Naive thymus-derived CD4-positive, alpha-beta T cell (primary cell): Measurements from ENCODE around the gene TCEAL4. TPM values are rescaled to one million over a fixed set of nuclear protein-coding genes. Genes with fewer than 3 reads are reported as not detected.

Source experiments
- ATAC-seq: fragments of 150-1000 bp; cut with Tn5 transposase; 2 replicates; pipeline ENCODE4 v1.10.0; 2021; ENCODE audit warnings: mild to moderate bottlenecking, moderate library complexity
- CTCF ChIA-PET: fragments of 350-600 bp; sonication (Branson Sonifier 250); formaldehyde crosslinking; loops from one replicate; lab custom pipeline; 2021; ENCODE audit warnings: antibody characterized with exemption; lab: Charles Lee
- POLR2A ChIA-PET: fragments of 350-600 bp; sonication (Branson Sonifier 250); formaldehyde crosslinking; loops from one replicate; lab custom pipeline; 2021; ENCODE audit warnings: antibody characterized with exemption, inconsistent platforms; lab: Charles Lee
- DNase-seq, 9 donors: peaks; one replicate each; pipeline versions ENCODE4 v3.0.0 to v3.0.0-alpha.2; 2020 to 2022; ENCODE audit warnings: mixed read lengths in 1 of 9
- H3K27ac ChIP-seq: one replicate; pipeline ENCODE4 v1.7.0; 2013; ENCODE audit warnings: mild to moderate bottlenecking, low read depth, low read length, moderate library complexity
- H3K27me3 ChIP-seq, 2 donors: one replicate each; pipeline ENCODE4 v1.7.0; 2013; ENCODE audit warnings: low read length in 2 of 2, mild to moderate bottlenecking in 2 of 2, moderate library complexity in 2 of 2; ENCODE audit not compliant: control insufficient read depth in 2 of 2, insufficient read depth in 2 of 2
- H3K36me3 ChIP-seq, 3 experiments: 1 replicate in 2 of 3; 2 replicates in 1 of 3; pipeline ENCODE4 v1.7.0; 2013; ENCODE audit warnings: low read length in 3 of 3, mild to moderate bottlenecking in 3 of 3, moderate library complexity in 1 of 3; ENCODE audit not compliant: insufficient read depth in 3 of 3, control insufficient read depth in 2 of 3
- H3K4me1 ChIP-seq, 2 donors: one replicate each; pipeline ENCODE4 v1.7.0; 2013; ENCODE audit warnings: low read length in 2 of 2, mild to moderate bottlenecking in 2 of 2, moderate library complexity in 1 of 2; ENCODE audit not compliant: control insufficient read depth in 2 of 2, insufficient read depth in 2 of 2
- H3K4me3 ChIP-seq: 2 replicates; pipeline ENCODE4 v1.7.0; 2013; ENCODE audit warnings: mild to moderate bottlenecking, low read length
- H3K9me3 ChIP-seq, 3 experiments: 1 replicate in 2 of 3; 2 replicates in 1 of 3; pipeline ENCODE4 v1.7.0; 2013; ENCODE audit warnings: low read length in 3 of 3; ENCODE audit not compliant: control insufficient read depth in 2 of 3
- H3K27ac Mint-ChIP-seq, 9 donors: one replicate each; pipeline ENCODE4 v1.8.0; 2020 to 2022; ENCODE audit warnings: mixed read lengths in 9 of 9, mild to moderate bottlenecking in 8 of 9, moderate library complexity in 5 of 9, inconsistent platforms in 2 of 9
- H3K27me3 Mint-ChIP-seq, 5 donors: one replicate each; pipeline ENCODE4 v1.8.0; 2021 to 2022; ENCODE audit warnings: mixed read lengths in 5 of 5, mild to moderate bottlenecking in 1 of 5
- H3K36me3 Mint-ChIP-seq, 5 donors: one replicate each; pipeline ENCODE4 v1.8.0; 2020 to 2022; ENCODE audit warnings: mixed read lengths in 5 of 5, mild to moderate bottlenecking in 3 of 5, inconsistent platforms in 1 of 5
- H3K4me1 Mint-ChIP-seq, 7 donors: one replicate each; pipeline ENCODE4 v1.8.0; 2020 to 2022; ENCODE audit warnings: mixed read lengths in 7 of 7, mild to moderate bottlenecking in 3 of 7, inconsistent platforms in 1 of 7
- H3K4me3 Mint-ChIP-seq, 10 donors: one replicate each; pipeline ENCODE4 v1.8.0; 2020 to 2022; ENCODE audit warnings: mild to moderate bottlenecking in 10 of 10, mixed read lengths in 10 of 10, moderate library complexity in 6 of 10, inconsistent platforms in 2 of 10
- H3K9me3 Mint-ChIP-seq, 11 donors: one replicate each; pipeline ENCODE4 v1.8.0; 2020 to 2022; ENCODE audit warnings: mixed read lengths in 11 of 11, mild to moderate bottlenecking in 4 of 11, inconsistent platforms in 1 of 11, moderate library complexity in 1 of 11
- intact Hi-C, 2 donors: fragments of 100-400 bp; cut with micrococcal nuclease; formaldehyde crosslinking; loops; one replicate each; pipeline ENCODE4 v1.15.1; 2023
- polyA plus RNA-seq, 2 donors: library from polyadenylated mRNA; unstranded; fragments of 300-500 nt; fragmentation: Illumina TruSeq; gene quantifications; one replicate each; pipeline ENCODE4 v1.2.3, GENCODE V29; 2021
- total RNA-seq, 6 experiments: library from RNA in 5 of 6; stranded (reverse) in 5 of 6; gene quantifications; 1 replicate in 5 of 6; 2 replicates in 1 of 6; pipeline ENCODE4 v1.2.3 and lab custom pipeline; 2021 to 2026

Gene TCEAL4
- total and polyA plus RNA-seq, 7 experiments from 2014 or later, result 1.8 to 15.1 (median 9.3) TPM

- POLR2A ChIA-PET, result no interaction called here
- H3K36me3 Mint-ChIP-seq, result no peaks in the 10 kb centered on the region
- intact Hi-C loops, result no loop called here
Observed at GRCh38 chrX:103560256-103560655, 25.1 kb upstream of the TCEAL4 start.

GRCh38 chrX:103562801-103563200 lies 22.5 kb upstream of the TCEAL4 start:
- no peak overlapping the region for H3K27ac Mint-ChIP-seq

More at GRCh38 chrX:103560256-103560655, 25.1 kb upstream of the TCEAL4 start:
- Histone ChIP-seq H3K27me3 (no peaks in the 10 kb centered on the region), H3K4me1 (no peaks in the 10 kb centered on the region), H3K27ac (no peak overlapping the region), H3K36me3 (no peaks in the 10 kb centered on the region), H3K9me3 (no peaks in the 10 kb centered on the region), H3K4me3 (no peak overlapping the region)
- peaks cover 0 to 9% (median 4%) of the 10 kb centered on the region in 5 donors for H3K27me3 Mint-ChIP-seq
- H3K4me1 Mint-ChIP-seq, result no peaks in the 10 kb centered on the region
- CTCF ChIA-PET, result no interaction called here
- H3K9me3 Mint-ChIP-seq, result no peaks in the 10 kb centered on the region
- H3K4me3 Mint-ChIP-seq, result no peak overlapping the region
- no peak for ATAC-seq
- no peak for DNase-seq
- no peak overlapping the region for H3K27ac Mint-ChIP-seq

GRCh38 chrX:103565197-103565596 lies 20.1 kb upstream of the TCEAL4 start:
- Mint-ChIP-seq H3K4me3 (no peak overlapping the region), H3K9me3 (no peaks in the 10 kb centered on the region), H3K4me1 (no peaks in the 10 kb centered on the region), H3K27ac (no peak overlapping the region), H3K27me3 (peaks cover 0 to 9% (median 4%) of the 10 kb centered on the region in 5 donors), H3K36me3 (no peaks in the 10 kb centered on the region)
- no peaks in the 10 kb centered on the region for H3K9me3 ChIP-seq
- H3K4me3 ChIP-seq, result no peak overlapping the region
- ChIA-PET POLR2A (no interaction called here), CTCF (no interaction called here)
- H3K36me3 ChIP-seq, result no peaks in the 10 kb centered on the region
- no peak for DNase-seq
- no peak overlapping the region for H3K27ac ChIP-seq
- no peaks in the 10 kb centered on the region for H3K4me1 ChIP-seq
- intact Hi-C loops, result no loop called here
- no peak for ATAC-seq
- no peaks in the 10 kb centered on the region for H3K27me3 ChIP-seq

More at GRCh38 chrX:103562801-103563200, 22.5 kb upstream of the TCEAL4 start:
- Histone ChIP-seq H3K36me3 (no peaks in the 10 kb centered on the region), H3K4me3 (no peak overlapping the region), H3K27ac (no peak overlapping the region), H3K9me3 (no peaks in the 10 kb centered on the region), H3K4me1 (no peaks in the 10 kb centered on the region), H3K27me3 (no peaks in the 10 kb centered on the region)
- ATAC-seq (no peak), DNase-seq (no peak)
- Mint-ChIP-seq H3K9me3 (no peaks in the 10 kb centered on the region), H3K27me3 (peaks cover 0 to 9% (median 4%) of the 10 kb centered on the region in 5 donors), H3K4me1 (no peaks in the 10 kb centered on the region), H3K36me3 (no peaks in the 10 kb centered on the region), H3K4me3 (no peak overlapping the region)
- ChIA-PET CTCF (interaction anchor here (0.5 kb wide), 1 partner anchor 628 kb away, joined by 3 read pairs; no protein-coding TSS in a partner anchor), POLR2A (no interaction called here)
- intact Hi-C loops, result no loop called here

GRCh38 chrX:103565752-103566151 lies 19.6 kb upstream of the TCEAL4 start:
- H3K27ac ChIP-seq, result no peak overlapping the region
- Mint-ChIP-seq H3K9me3 (no peaks in the 10 kb centered on the region), H3K27me3 (peaks cover 0 to 9% (median 4%) of the 10 kb centered on the region in 5 donors), H3K27ac (no peak overlapping the region), H3K4me3 (no peak overlapping the region), H3K36me3 (no peaks in the 10 kb centered on the region), H3K4me1 (no peaks in the 10 kb centered on the region)
- no peak overlapping the region for H3K4me3 ChIP-seq
- H3K27me3 ChIP-seq, result no peaks in the 10 kb centered on the region
- intact Hi-C loops, result no loop called here
- POLR2A ChIA-PET, result no interaction called here
- H3K4me1 ChIP-seq, result no peaks in the 10 kb centered on the region
- DNase-seq (no peak), ATAC-seq (no peak)
- H3K36me3 ChIP-seq, result no peaks in the 10 kb centered on the region
- CTCF ChIA-PET, result no interaction called here
- H3K9me3 ChIP-seq, result no peaks in the 10 kb centered on the region

- ChIA-PET CTCF (no interaction called here), POLR2A (no interaction called here)
- Mint-ChIP-seq H3K4me1 (no peaks in the 10 kb centered on the region), H3K27me3 (peaks cover 0 to 11% (median 0%) of the 10 kb centered on the region in 5 donors), H3K9me3 (no peaks in the 10 kb centered on the region), H3K27ac (no peak overlapping the region), H3K4me3 (no peak overlapping the region), H3K36me3 (no peaks in the 10 kb centered on the region)
- H3K27me3 ChIP-seq, result no peaks in the 10 kb centered on the region
- ATAC-seq (no peak), DNase-seq (no peak)
- intact Hi-C loops, result no loop called here
- H3K4me1 ChIP-seq, result no peaks in the 10 kb centered on the region
- no peak overlapping the region for H3K27ac ChIP-seq
- no peak overlapping the region for H3K4me3 ChIP-seq
- H3K9me3 ChIP-seq, result no peaks in the 10 kb centered on the region
- no peaks in the 10 kb centered on the region for H3K36me3 ChIP-seq
Observed at GRCh38 chrX:103571121-103571520, 14.2 kb upstream of the TCEAL4 start.

GRCh38 chrX:103571726-103572125 lies 13.6 kb upstream of the TCEAL4 start:
- Histone ChIP-seq H3K27me3 (no peaks in the 10 kb centered on the region), H3K4me3 (no peak overlapping the region), H3K27ac (no peak overlapping the region), H3K36me3 (no peaks in the 10 kb centered on the region), H3K9me3 (no peaks in the 10 kb centered on the region), H3K4me1 (no peaks in the 10 kb centered on the region)
- H3K27me3 Mint-ChIP-seq, result peaks cover 0 to 11% (median 0%) of the 10 kb centered on the region in 5 donors
- no peak for DNase-seq
- CTCF ChIA-PET, result no interaction called here
- ATAC-seq, result no peak
- H3K27ac Mint-ChIP-seq, result no peak overlapping the region
- no peak overlapping the region for H3K4me3 Mint-ChIP-seq
- intact Hi-C loops, result no loop called here
- H3K9me3 Mint-ChIP-seq, result no peaks in the 10 kb centered on the region
- POLR2A ChIA-PET, result no interaction called here
- no peaks in the 10 kb centered on the region for H3K4me1 Mint-ChIP-seq
- H3K36me3 Mint-ChIP-seq, result no peaks in the 10 kb centered on the region

- Histone ChIP-seq H3K4me3 (no peak overlapping the region), H3K9me3 (no peaks in the 10 kb centered on the region), H3K36me3 (no peaks in the 10 kb centered on the region), H3K27ac (no peak overlapping the region), H3K4me1 (no peaks in the 10 kb centered on the region), H3K27me3 (no peaks in the 10 kb centered on the region)
- ATAC-seq, result no peak
- intact Hi-C loops, result no loop called here
- Mint-ChIP-seq H3K4me3 (no peak overlapping the region), H3K27me3 (peaks cover 0 to 13% (median 3%) of the 10 kb centered on the region in 5 donors), H3K9me3 (no peaks in the 10 kb centered on the region), H3K27ac (no peak overlapping the region), H3K36me3 (no peaks in the 10 kb centered on the region), H3K4me1 (no peaks in the 10 kb centered on the region)
- CTCF ChIA-PET, result interaction anchor here (0.6 kb wide), 1 partner anchor 84 kb away, joined by 3 read pairs; no protein-coding TSS in a partner anchor
- POLR2A ChIA-PET, result no interaction called here
- no peak for DNase-seq
Observed at GRCh38 chrX:103573202-103573601, 12.1 kb upstream of the TCEAL4 start.
